Natural killer cell (primary cell): Measurements from ENCODE around the gene NDRG2. TPM values are rescaled to one million over a fixed set of nuclear protein-coding genes. Genes with fewer than 3 reads are reported as not detected.

Source experiments
- ATAC-seq, 3 donors: fragments of 150-1000 bp in 2 of 3; fragments of 200-7000 bp in 1 of 3; cut with Tn5 transposase; 1 replicate in 1 of 3; 2 replicates in 2 of 3; pipeline ENCODE4 v1.10.0; 2021; ENCODE audit warnings: mild to moderate bottlenecking in 2 of 3, moderate library complexity in 2 of 3
- DNase-seq, 2 donors: peaks; one replicate each; pipeline versions ENCODE4 v3.0.0 to v3.0.0-alpha.2; 2013 to 2021; ENCODE audit warnings: mixed read lengths in 1 of 2
- H3K27ac ChIP-seq: one replicate; pipeline ENCODE4 v1.5.1; 2013; ENCODE audit warnings: mild to moderate bottlenecking, low read length
- H3K27me3 ChIP-seq: one replicate; pipeline ENCODE4 v1.6.1; 2013; ENCODE audit warnings: low read length; ENCODE audit not compliant: control insufficient read depth, insufficient read depth
- H3K36me3 ChIP-seq: one replicate; pipeline ENCODE4 v1.6.1; 2013; ENCODE audit warnings: low read length; ENCODE audit not compliant: control insufficient read depth, insufficient read depth
- H3K4me1 ChIP-seq: one replicate; pipeline ENCODE4 v1.6.1; 2013; ENCODE audit warnings: low read length; ENCODE audit not compliant: control insufficient read depth, insufficient read depth
- H3K4me3 ChIP-seq: one replicate; pipeline ENCODE4 v1.5.1; 2013; ENCODE audit warnings: low read length
- H3K9me3 ChIP-seq: one replicate; pipeline ENCODE4 v1.6.1; 2013; ENCODE audit warnings: low read length; ENCODE audit not compliant: control insufficient read depth, insufficient read depth
- H3K27ac Mint-ChIP-seq, 2 donors: one replicate each; pipeline ENCODE4 v1.8.0; 2022; ENCODE audit warnings: mild to moderate bottlenecking in 2 of 2, mixed read lengths in 2 of 2, moderate library complexity in 1 of 2
- H3K27me3 Mint-ChIP-seq, 2 donors: one replicate each; pipeline ENCODE4 v1.8.0; 2022; ENCODE audit warnings: low read depth in 2 of 2, mixed read lengths in 2 of 2
- H3K36me3 Mint-ChIP-seq: one replicate; pipeline ENCODE4 v1.8.0; 2022; ENCODE audit warnings: mixed read lengths
- H3K4me1 Mint-ChIP-seq, 2 donors: one replicate each; pipeline ENCODE4 v1.8.0; 2022; ENCODE audit warnings: mixed read lengths in 2 of 2
- H3K4me3 Mint-ChIP-seq: one replicate; pipeline ENCODE4 v1.8.0; 2022; ENCODE audit warnings: mild to moderate bottlenecking, moderate library complexity, mixed read lengths
- H3K9me3 Mint-ChIP-seq, 2 donors: one replicate each; pipeline ENCODE4 v1.8.0; 2022; ENCODE audit warnings: mixed read lengths in 2 of 2
- CTCF ChIP-seq: fragments of 200-600 bp; IDR thresholded peaks from one replicate; pipeline ENCODE4 v1.8.0; 2022; ENCODE audit warnings: antibody characterized with exemption
- WGBS: methylation state at CpG from one replicate; pipeline ENCODE4 v1.1.7; 2013; ENCODE audit warnings: missing lambda C conversion rate; ENCODE audit not compliant: insufficient coverage; 5-methylcytosine and 5-hydroxymethylcytosine counted together
- intact Hi-C: fragments of 100-400 bp; cut with micrococcal nuclease; formaldehyde crosslinking; loops from one replicate; pipeline ENCODE4 v1.14.2; 2022
- total RNA-seq, 4 donors: library from RNA; stranded (reverse); fragments of 120-200 nt in 1 of 4; gene quantifications; one replicate each; pipeline versions ENCODE4 v1.2.3 to v1.2.4, GENCODE V29; 2013 to 2022

The NDRG2 gene
- total RNA-seq, 3 donors from 2014 or later (not counting 1 experiment from before 2014, with no cell fraction given): 11.2 to 14.6 (median 13.6) TPM

- H3K4me1 Mint-ChIP-seq: no peaks in the 10 kb centered on the region
- H3K36me3 Mint-ChIP-seq: no peaks in the 10 kb centered on the region
- no peaks in the 10 kb centered on the region for H3K9me3 Mint-ChIP-seq
- WGBS: 81% methylated on average over 5 of the region's 5 CpGs
- ATAC-seq: no peak
- Histone ChIP-seq H3K36me3 (no peaks in the 10 kb centered on the region), H3K27me3 (no peaks in the 10 kb centered on the region), H3K9me3 (no peaks in the 10 kb centered on the region), H3K27ac (no peak within 1 kb of the TSS), H3K4me1 (no peaks in the 10 kb centered on the region), H3K4me3 (no peak within 1 kb of the TSS)
- DNase-seq: no peak
- H3K27me3 Mint-ChIP-seq: peaks cover 27 to 30% of the 10 kb centered on the region in 2 donors
- no peak within 1 kb of the TSS for H3K4me3 Mint-ChIP-seq
- no peak within 1 kb of the TSS for H3K27ac Mint-ChIP-seq
- intact Hi-C loops: no loop called here
- no peak for TF ChIP-seq CTCF
Measured at GRCh38 chr14:21034707-21035106, 9.8 kb upstream of the NDRG2 start, which contains the start of gene RNASE13. Gene RNASE13 (minus strand): TSS chr14:21034807. CDS start chr14:21034288, 519 bp downstream.

- no peak for TF ChIP-seq CTCF
Measured at GRCh38 chr14:21033133-21033698, 8.4 kb upstream of the NDRG2 start.

GRCh38 chr14:21032326-21033132, 7.7 kb upstream of the NDRG2 start:
- Mint-ChIP-seq H3K27ac (no peak overlapping the region), H3K4me3 (no peak overlapping the region), H3K36me3 (no peaks in the 10 kb centered on the region), H3K27me3 (peaks cover 16 to 18% of the 10 kb centered on the region in 2 donors), H3K9me3 (no peaks in the 10 kb centered on the region), H3K4me1 (no peaks in the 10 kb centered on the region)
- intact Hi-C loops: no loop called here
- Histone ChIP-seq H3K4me3 (no peak overlapping the region), H3K36me3 (no peaks in the 10 kb centered on the region), H3K27ac (no peak overlapping the region), H3K27me3 (no peaks in the 10 kb centered on the region), H3K4me1 (no peaks in the 10 kb centered on the region), H3K9me3 (no peaks in the 10 kb centered on the region)
- no peak for TF ChIP-seq CTCF
- no peak for DNase-seq
- no peak for ATAC-seq
- 100% methylated on average over 3 of the region's 5 CpGs for WGBS

More at GRCh38 chr14:21033133-21033698, 8.4 kb upstream of the NDRG2 start:
- no peak for ATAC-seq
- Histone ChIP-seq H3K36me3 (no peaks in the 10 kb centered on the region), H3K27me3 (no peaks in the 10 kb centered on the region), H3K27ac (no peak overlapping the region), H3K4me1 (no peaks in the 10 kb centered on the region), H3K4me3 (no peak overlapping the region), H3K9me3 (no peaks in the 10 kb centered on the region)
- WGBS: 90% methylated on average over 4 of the region's 4 CpGs
- intact Hi-C loops: no loop called here
- Mint-ChIP-seq H3K4me1 (no peaks in the 10 kb centered on the region), H3K27ac (no peak overlapping the region), H3K36me3 (no peaks in the 10 kb centered on the region), H3K9me3 (no peaks in the 10 kb centered on the region), H3K4me3 (no peak overlapping the region), H3K27me3 (peaks cover 21 to 23% of the 10 kb centered on the region in 2 donors)
- no peak for DNase-seq
